ENCODE results near the gene NOTCH2.

- TF ChIP-seq CTCF (conservative IDR thresholded peaks at IDR 0.05; ENCODE audit: low read depth, low read length) (no peak), EZH2 (IDR thresholded peaks at IDR 0.05; ENCODE audit: low read length, unreplicated experiment) (no peak), EZH2phosphoT487 (IDR thresholded peaks at IDR 0.05; ENCODE audit: borderline replicate concordance, low read length) (no peak)
Measured at GRCh38 chr1:119869995-119870394, 199.5 kb downstream of the NOTCH2 start.

All from PC-3 (cell line).